Gastroesophageal sphincter (tissue), 3 donors: Measurements from ENCODE around the gene ATRIP.

Experiments used
- EP300 ChIP-seq: sonication (generic); formaldehyde crosslinking; IDR thresholded peaks from one replicate; pipeline ENCODE4 v1.6.1; 2017; ENCODE audit warnings: antibody characterized with exemption, mild to moderate bottlenecking
- POLR2A ChIP-seq, 2 donors: fragments of 450-650 bp; IDR thresholded peaks; one replicate each; pipeline ENCODE4 v1.6.1; 2017; ENCODE audit warnings: antibody characterized with exemption in 2 of 2, mild to moderate bottlenecking in 2 of 2, moderate library complexity in 1 of 2
- POLR2AphosphoS5 ChIP-seq: sonication (generic); formaldehyde crosslinking; IDR thresholded peaks from one replicate; pipeline ENCODE4 v1.6.1; 2017; ENCODE audit warnings: antibody characterized with exemption
- TF ChIP-seq, protein P1 (sequence below), 4 experiments: fragments of 200-600 bp in 2 of 4; fragments of 450-650 bp in 2 of 4; sonication (generic) in 1 of 4; IDR thresholded peaks; one replicate each; pipeline ENCODE4 v1.5.1; 2017 to 2019; ENCODE audit warnings: antibody characterized with exemption in 4 of 4, mild to moderate bottlenecking in 2 of 4, moderate library complexity in 2 of 4

DNA sequence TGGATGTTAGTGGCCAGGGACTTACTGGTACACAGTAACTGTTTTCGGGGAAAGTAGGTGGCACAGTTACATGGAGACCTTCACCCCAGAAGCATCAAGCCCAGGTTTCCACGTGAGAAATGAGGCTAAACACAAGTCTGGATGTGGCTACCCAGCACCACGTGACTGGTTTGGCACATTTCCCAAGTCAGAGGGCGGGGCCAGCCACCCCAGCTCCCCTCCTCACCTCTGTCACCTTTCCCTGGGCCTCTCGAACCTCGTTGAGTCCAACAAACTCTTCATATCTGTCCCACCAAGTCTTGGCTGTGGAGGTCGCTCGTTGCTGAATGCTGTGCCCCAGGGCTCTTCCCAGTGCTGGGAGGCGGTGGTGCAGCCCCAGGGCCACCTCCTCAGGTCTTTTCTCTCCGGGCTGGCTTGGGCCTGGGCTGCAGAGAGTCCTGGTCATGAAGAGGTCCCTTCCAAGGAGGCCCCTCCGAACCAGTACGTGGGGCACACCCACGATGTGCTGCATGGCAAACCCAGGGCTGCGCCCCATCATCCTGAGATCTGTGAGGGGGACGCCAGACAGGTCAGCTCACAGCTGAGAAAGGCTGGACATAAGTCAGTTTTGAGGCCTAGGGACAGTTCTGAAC is 11.8 kb upstream of the ATRIP start:
- TF ChIP-seq POLR2A (IDR thresholded peaks at IDR 0.05) (no peak), EP300 (no peak), POLR2AphosphoS5 (no peak)
- TF ChIP-seq, protein P1, sequence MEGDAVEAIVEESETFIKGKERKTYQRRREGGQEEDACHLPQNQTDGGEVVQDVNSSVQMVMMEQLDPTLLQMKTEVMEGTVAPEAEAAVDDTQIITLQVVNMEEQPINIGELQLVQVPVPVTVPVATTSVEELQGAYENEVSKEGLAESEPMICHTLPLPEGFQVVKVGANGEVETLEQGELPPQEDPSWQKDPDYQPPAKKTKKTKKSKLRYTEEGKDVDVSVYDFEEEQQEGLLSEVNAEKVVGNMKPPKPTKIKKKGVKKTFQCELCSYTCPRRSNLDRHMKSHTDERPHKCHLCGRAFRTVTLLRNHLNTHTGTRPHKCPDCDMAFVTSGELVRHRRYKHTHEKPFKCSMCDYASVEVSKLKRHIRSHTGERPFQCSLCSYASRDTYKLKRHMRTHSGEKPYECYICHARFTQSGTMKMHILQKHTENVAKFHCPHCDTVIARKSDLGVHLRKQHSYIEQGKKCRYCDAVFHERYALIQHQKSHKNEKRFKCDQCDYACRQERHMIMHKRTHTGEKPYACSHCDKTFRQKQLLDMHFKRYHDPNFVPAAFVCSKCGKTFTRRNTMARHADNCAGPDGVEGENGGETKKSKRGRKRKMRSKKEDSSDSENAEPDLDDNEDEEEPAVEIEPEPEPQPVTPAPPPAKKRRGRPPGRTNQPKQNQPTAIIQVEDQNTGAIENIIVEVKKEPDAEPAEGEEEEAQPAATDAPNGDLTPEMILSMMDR (IDR thresholded peaks at IDR 0.05) = no peak
